SU-DHL-6 (cell line): ENCODE measurements around the gene PDE1C.
A peak's percentile ranks its signal among the peaks of the same experiment; 100 is the strongest.

Experiments
- H2AFZ ChIP-seq: fragments of 200-600 bp; sonication (generic); 2 replicates; pipeline ENCODE4 v1.6.1; 2014; ENCODE audit warnings: low read depth, mild to moderate bottlenecking, moderate library complexity, mixed read lengths, antibody characterized with exemption, low read length; ENCODE audit not compliant: severe bottlenecking
- H3F3A ChIP-seq: fragments of 200-600 bp; shearing (Covaris generic); 2 replicates; pipeline ENCODE4 v1.6.0; 2016; ENCODE audit warnings: antibody characterized with exemption, mild to moderate bottlenecking; ENCODE audit not compliant: insufficient read depth
- H3K27ac ChIP-seq: fragments of 200-600 bp; sonication (generic); 2 replicates; pipeline ENCODE4 v1.5.1; 2016; ENCODE audit warnings: low read depth, mild to moderate bottlenecking, low read length, moderate library complexity, mixed read lengths
- H3K27me3 ChIP-seq: fragments of 200-600 bp; sonication (generic), shearing (Covaris generic); 2 replicates; pipeline ENCODE4 v1.6.0; 2014; ENCODE audit warnings: mild to moderate bottlenecking, low read length
- H3K36me3 ChIP-seq: fragments of 200-600 bp; sonication (generic); 2 replicates; pipeline ENCODE4 v1.6.1; 2014; ENCODE audit warnings: mild to moderate bottlenecking, low read length, mixed read lengths
- H3K4me2 ChIP-seq: fragments of 300-600, 200-600 bp; shearing (Covaris generic), sonication (generic); 2 replicates; pipeline ENCODE4 v1.6.0; 2014; ENCODE audit warnings: low read length, low read depth, mild to moderate bottlenecking; ENCODE audit not compliant: poor library complexity, severe bottlenecking
- H3K4me3 ChIP-seq: fragments of 200-600 bp; sonication (generic); 2 replicates; pipeline ENCODE4 v1.5.1; 2014; ENCODE audit warnings: antibody characterized with exemption, low read length, mild to moderate bottlenecking, mixed read lengths; ENCODE audit not compliant: insufficient read depth, poor library complexity, severe bottlenecking
- H3K79me2 ChIP-seq: fragments of 200-600 bp; sonication (generic); 2 replicates; pipeline ENCODE4 v1.6.1; 2014; ENCODE audit warnings: mild to moderate bottlenecking, low read length, moderate library complexity; ENCODE audit not compliant: insufficient read depth
- H3K9ac ChIP-seq: fragments of 200-600 bp; sonication (generic); 2 replicates; pipeline ENCODE4 v1.7.0; 2014; ENCODE audit warnings: mild to moderate bottlenecking, low read length
- H3K9me2 ChIP-seq: fragments of 200-600 bp; sonication (generic); replicated peaks from 2 replicates; pipeline ENCODE4 v1.6.1; 2014; ENCODE audit warnings: low read length; ENCODE audit not compliant: insufficient read depth
- H3K9me3 ChIP-seq: fragments of 200-600 bp; sonication (generic); 2 replicates; pipeline ENCODE4 v1.6.1; 2014; ENCODE audit warnings: low read length, mixed read lengths; ENCODE audit not compliant: insufficient read depth
- H4K20me1 ChIP-seq: fragments of 200-600 bp; sonication (generic); 2 replicates; pipeline ENCODE4 v1.6.1; 2014; ENCODE audit warnings: low read depth, mild to moderate bottlenecking, antibody characterized with exemption, low read length, moderate library complexity, mixed read lengths
- EZH2phosphoT487 ChIP-seq: fragments of 200-600 bp; sonication (generic), shearing (Covaris generic); conservative IDR thresholded peaks from 2 replicates; pipeline ENCODE4 v1.6.1; 2018; ENCODE audit warnings: mild to moderate bottlenecking, antibody characterized with exemption, low read length, moderate library complexity, mixed read lengths
- TF ChIP-seq, protein P1 (sequence below): fragments of 200-600 bp; sonication (generic); IDR thresholded peaks from one replicate; pipeline ENCODE4 v1.5.1; 2017; ENCODE audit warnings: antibody characterized with exemption, mild to moderate bottlenecking, low read length, moderate library complexity; ENCODE audit not compliant: insufficient read depth, poor library complexity, severe bottlenecking

Gene PDE1C

DNA sequence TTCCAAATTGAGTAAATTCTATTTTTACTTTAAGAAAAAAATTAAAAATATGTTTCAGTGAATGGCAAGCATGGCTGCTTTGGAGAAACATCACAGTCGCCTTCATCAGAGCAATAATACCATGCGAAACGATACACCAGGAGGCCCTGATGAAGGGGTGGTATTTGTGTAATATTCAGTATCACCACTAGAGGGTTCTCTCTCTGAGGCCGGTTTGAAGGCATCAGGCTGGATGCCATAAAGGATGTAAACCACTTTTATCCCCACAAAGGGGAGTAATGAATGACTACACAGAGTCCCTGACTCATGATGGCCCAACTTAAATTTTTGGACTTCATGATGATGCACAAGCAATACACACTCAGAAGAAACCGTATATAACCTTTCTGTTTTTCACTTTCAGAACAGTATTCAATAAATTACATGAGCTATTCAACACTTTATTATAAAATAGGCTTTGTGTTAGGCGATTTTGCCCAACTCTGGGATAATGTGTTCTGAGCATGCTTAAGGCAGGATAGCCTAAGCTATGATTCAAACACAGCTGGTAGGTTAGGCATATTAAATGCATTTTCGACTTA, 287.7 kb downstream of the PDE1C start:
- H3K27ac ChIP-seq, result no peak overlapping the region
- no peak overlapping the region for H3K9ac ChIP-seq
- H2AFZ ChIP-seq, result no peak overlapping the region
- H3K9me2 ChIP-seq, result no peaks in the 10 kb centered on the region
- no peaks in the 10 kb centered on the region for H3K27me3 ChIP-seq
- H3K79me2 ChIP-seq, result no peaks in the 10 kb centered on the region
- no peaks in the 10 kb centered on the region for H3K36me3 ChIP-seq
- H3K4me3 ChIP-seq, result no peak overlapping the region
- H3F3A ChIP-seq, result no peaks in the 10 kb centered on the region
- no peak for TF ChIP-seq EZH2phosphoT487
- TF ChIP-seq, protein P1, sequence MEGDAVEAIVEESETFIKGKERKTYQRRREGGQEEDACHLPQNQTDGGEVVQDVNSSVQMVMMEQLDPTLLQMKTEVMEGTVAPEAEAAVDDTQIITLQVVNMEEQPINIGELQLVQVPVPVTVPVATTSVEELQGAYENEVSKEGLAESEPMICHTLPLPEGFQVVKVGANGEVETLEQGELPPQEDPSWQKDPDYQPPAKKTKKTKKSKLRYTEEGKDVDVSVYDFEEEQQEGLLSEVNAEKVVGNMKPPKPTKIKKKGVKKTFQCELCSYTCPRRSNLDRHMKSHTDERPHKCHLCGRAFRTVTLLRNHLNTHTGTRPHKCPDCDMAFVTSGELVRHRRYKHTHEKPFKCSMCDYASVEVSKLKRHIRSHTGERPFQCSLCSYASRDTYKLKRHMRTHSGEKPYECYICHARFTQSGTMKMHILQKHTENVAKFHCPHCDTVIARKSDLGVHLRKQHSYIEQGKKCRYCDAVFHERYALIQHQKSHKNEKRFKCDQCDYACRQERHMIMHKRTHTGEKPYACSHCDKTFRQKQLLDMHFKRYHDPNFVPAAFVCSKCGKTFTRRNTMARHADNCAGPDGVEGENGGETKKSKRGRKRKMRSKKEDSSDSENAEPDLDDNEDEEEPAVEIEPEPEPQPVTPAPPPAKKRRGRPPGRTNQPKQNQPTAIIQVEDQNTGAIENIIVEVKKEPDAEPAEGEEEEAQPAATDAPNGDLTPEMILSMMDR, result peak; percentile 53
- H3K9me3 ChIP-seq, result no peaks in the 10 kb centered on the region
- H3K4me2 ChIP-seq, result no peak overlapping the region
- no peaks in the 10 kb centered on the region for H4K20me1 ChIP-seq

DNA sequence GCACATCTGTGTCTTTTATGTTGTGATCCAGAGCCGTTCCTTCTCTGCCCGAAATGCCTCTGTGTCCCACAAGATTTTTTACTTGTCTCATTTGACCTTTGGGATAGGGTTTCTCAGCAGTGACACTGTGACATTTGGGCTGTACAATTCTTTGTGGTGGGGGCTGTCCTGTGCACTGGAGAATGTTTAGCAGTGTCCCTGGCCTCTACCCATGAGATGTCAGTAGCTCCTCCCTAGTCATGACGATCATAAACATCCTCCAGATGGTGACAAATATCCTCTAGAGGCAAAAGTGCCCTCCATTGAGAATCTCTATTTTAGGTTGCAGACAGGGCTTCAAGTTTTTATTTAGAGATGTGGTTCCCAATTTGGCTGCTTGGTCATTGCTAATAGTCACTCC, 291.9 kb downstream of the PDE1C start:
- H3K27ac ChIP-seq, result no peak overlapping the region
- H3K4me2 ChIP-seq, result no peak overlapping the region
- TF ChIP-seq, protein P1, result no peak
- no peak for TF ChIP-seq EZH2phosphoT487
- H3K79me2 ChIP-seq, result no peaks in the 10 kb centered on the region
- H3K9ac ChIP-seq, result no peak overlapping the region
- H3K27me3 ChIP-seq, result no peaks in the 10 kb centered on the region
- H4K20me1 ChIP-seq, result no peaks in the 10 kb centered on the region
- no peak overlapping the region for H3K4me3 ChIP-seq
- no peaks in the 10 kb centered on the region for H3F3A ChIP-seq
- no peak overlapping the region for H2AFZ ChIP-seq
- no peaks in the 10 kb centered on the region for H3K9me2 ChIP-seq
- H3K9me3 ChIP-seq, result no peaks in the 10 kb centered on the region
- no peaks in the 10 kb centered on the region for H3K36me3 ChIP-seq

DNA sequence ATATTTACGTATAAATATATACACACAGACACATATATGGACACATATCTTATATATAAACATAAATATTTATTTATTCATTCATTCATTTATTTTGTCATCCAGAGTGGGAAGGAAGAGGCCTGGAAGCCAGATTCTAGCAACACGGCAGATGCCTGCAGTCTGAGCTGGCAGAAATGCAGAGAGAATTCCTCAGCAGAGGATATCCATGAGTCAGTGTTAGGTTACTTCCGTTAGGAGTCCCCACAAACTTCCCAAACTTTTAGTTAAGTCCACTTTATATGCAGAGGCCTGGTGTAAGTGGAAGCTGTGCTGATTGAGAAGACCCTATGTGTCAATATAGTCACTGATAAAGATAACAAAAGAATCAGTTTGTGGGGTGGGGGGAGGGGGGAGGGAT, 293.6 kb downstream of the PDE1C start:
- H3K27me3 ChIP-seq, result no peaks in the 10 kb centered on the region
- H3K4me2 ChIP-seq, result no peak overlapping the region
- H4K20me1 ChIP-seq, result no peaks in the 10 kb centered on the region
- TF ChIP-seq, protein P1, result no peak
- no peak for TF ChIP-seq EZH2phosphoT487
- H3K9me3 ChIP-seq, result no peaks in the 10 kb centered on the region
- H3K9me2 ChIP-seq, result no peaks in the 10 kb centered on the region
- H3K4me3 ChIP-seq, result no peak overlapping the region
- H3K79me2 ChIP-seq, result no peaks in the 10 kb centered on the region
- no peak overlapping the region for H2AFZ ChIP-seq
- H3K27ac ChIP-seq, result no peak overlapping the region
- H3F3A ChIP-seq, result no peaks in the 10 kb centered on the region
- H3K9ac ChIP-seq, result no peak overlapping the region
- H3K36me3 ChIP-seq, result no peaks in the 10 kb centered on the region
